Muscle of leg (tissue), 11 donors: ENCODE measurements around the gene PPIL6. TPM values are rescaled to one million over a fixed set of nuclear protein-coding genes. Genes with fewer than 3 reads are reported as not detected.
A peak's percentile ranks its signal among the peaks of the same experiment; 100 is the strongest.

Experiments used
- DNase-seq: peaks from one replicate; pipeline ENCODE4 v3.0.0; 2013
- H3K27ac ChIP-seq: one replicate; pipeline ENCODE4 v1.5.1; 2013; ENCODE audit warnings: mild to moderate bottlenecking, low read length, control low read depth
- H3K27me3 ChIP-seq: one replicate; pipeline ENCODE4 v1.6.1; 2013; ENCODE audit warnings: low read length; ENCODE audit not compliant: control insufficient read depth, insufficient read depth
- H3K36me3 ChIP-seq: one replicate; pipeline ENCODE4 v1.6.1; 2013; ENCODE audit warnings: low read length; ENCODE audit not compliant: control insufficient read depth, insufficient read depth
- H3K4me1 ChIP-seq: one replicate; pipeline ENCODE4 v1.6.1; 2013; ENCODE audit warnings: low read length; ENCODE audit not compliant: control insufficient read depth, insufficient read depth
- H3K4me3 ChIP-seq: one replicate; pipeline ENCODE4 v1.5.1; 2013; ENCODE audit warnings: low read length, control low read depth
- H3K9me3 ChIP-seq: replicated peaks from 2 replicates; pipeline ENCODE4 v1.6.1; 2013; ENCODE audit warnings: low read depth, low read length; ENCODE audit not compliant: control insufficient read depth
- WGBS: methylation state at CpG from one replicate; pipeline ENCODE4 v1.1.5; 2013; ENCODE audit warnings: missing lambda C conversion rate; ENCODE audit not compliant: insufficient coverage; 5-methylcytosine and 5-hydroxymethylcytosine counted together
- polyA plus RNA-seq, 8 donors: library from polyadenylated mRNA; unstranded; fragments of 120-200 nt; gene quantifications; one replicate each; pipeline versions ENCODE4 v1.2.1 to v1.2.3, GENCODE V29; 2013; ENCODE audit warnings: inconsistent platforms in 1 of 8, low replicate concordance in 1 of 8; ENCODE audit not compliant: insufficient read length in 8 of 8, insufficient read depth in 1 of 8
- total RNA-seq: library from RNA; stranded (reverse); fragments of 120-200 nt; gene quantifications from one replicate; pipeline ENCODE4 v1.2.4, GENCODE V29; 2013

Gene PPIL6
- total and polyA plus RNA-seq, 9 donors, result 4.9 to 7.4 (median 6.7) TPM

DNA sequence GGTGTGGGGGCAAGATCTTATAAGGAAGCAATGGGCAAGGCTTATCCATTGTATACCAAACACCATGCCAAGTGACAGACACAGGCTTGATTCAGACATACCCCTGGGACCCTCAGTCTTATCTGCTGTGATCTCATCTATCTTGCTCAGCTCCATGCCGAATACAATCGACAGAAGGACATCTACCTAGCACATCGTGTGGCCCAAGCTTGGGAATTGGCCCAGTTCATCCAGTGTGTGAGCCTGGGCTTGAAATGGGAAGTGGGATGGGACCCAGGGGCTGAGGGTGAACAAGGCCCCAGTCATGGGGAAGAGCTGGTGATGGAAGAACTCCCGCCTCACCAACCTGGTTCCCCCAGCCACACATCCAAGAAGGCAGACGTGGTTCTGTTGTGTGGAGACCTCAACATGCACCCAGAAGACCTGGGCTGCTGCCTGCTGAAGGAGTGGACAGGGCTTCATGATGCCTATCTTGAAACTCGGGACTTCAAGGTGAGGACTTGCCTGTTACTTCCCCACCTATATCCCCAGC is 2.0 kb upstream of the PPIL6 start:
- Histone ChIP-seq H3K4me1 (peaks cover 21% of the 10 kb centered on the region), H3K9me3 (no peaks in the 10 kb centered on the region), H3K36me3 (peaks cover 55% of the 10 kb centered on the region), H3K4me3 (no peak overlapping the region), H3K27me3 (no peaks in the 10 kb centered on the region), H3K27ac (no peak overlapping the region)
- DNase-seq, result no peak
- 100% methylated on average over 3 of the region's 6 CpGs for WGBS

DNA sequence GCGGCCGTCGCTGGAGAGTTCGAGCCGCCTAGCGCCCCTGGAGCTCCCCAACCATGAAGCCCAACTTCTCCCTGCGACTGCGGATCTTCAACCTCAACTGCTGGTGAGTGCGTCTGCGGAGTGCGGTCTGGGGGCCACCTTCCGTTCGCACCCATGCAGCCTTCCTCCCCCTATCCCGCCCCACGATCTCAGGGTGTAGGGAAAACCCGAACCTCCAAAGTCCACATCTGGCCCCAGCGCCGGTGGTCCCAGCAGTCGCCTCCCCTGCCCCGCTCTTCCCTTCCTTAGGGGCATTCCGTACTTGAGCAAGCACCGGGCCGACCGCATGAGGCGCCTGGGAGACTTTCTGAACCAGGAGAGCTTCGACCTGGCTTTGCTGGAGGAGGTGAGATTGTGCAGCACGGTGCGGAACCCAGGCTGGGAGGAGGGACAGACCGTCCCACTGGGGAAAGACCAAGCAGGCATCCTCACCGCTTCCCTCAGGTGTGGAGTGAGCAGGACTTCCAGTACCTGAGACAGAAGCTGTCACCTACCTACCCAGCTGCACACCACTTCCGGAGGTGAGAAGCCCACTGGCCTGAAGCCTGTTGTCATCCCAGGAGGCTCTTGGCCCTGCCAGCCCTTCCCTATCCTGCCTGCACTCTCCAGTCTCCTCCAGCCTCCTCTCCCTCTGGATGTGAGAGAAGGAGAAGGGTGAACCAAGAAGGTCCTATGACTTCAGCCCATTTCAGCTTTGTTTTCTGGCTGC is 815 bp upstream of the PPIL6 start:
- H3K27me3 ChIP-seq, result no peaks in the 10 kb centered on the region
- WGBS, result 0% methylated on average over 23 of the region's 31 CpGs
- H3K36me3 ChIP-seq, result peaks cover 43% of the 10 kb centered on the region
- peak overlapping the region; percentile 90 for H3K27ac ChIP-seq
- peak overlapping the region; percentile 90 for H3K4me3 ChIP-seq
- peak; percentile 71 for DNase-seq
- peaks cover 21% of the 10 kb centered on the region for H3K4me1 ChIP-seq
- H3K9me3 ChIP-seq, result no peaks in the 10 kb centered on the region

DNA sequence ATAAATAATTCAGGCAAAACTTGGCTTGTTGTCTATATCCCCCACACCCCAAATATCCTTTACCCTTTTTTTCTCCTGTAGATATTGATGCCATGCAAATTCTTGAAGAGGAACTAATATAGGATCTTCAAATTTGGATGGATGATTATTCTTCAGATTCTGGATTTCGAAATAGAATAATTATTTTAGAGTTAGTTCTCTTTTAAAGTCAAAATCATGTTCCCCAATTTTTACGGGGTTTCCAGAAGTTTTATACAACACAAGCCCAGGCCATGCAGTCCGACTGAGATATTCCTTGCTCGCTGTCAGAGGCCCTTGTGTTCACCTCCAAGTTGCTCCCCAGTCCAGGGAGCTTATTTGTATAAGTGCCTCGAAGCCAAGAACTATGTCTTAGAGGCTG is 4.4 kb downstream of the PPIL6 start:
- peaks cover 8% of the 10 kb centered on the region for H3K4me1 ChIP-seq
- H3K27me3 ChIP-seq, result no peaks in the 10 kb centered on the region
- no peaks in the 10 kb centered on the region for H3K36me3 ChIP-seq
- no peaks in the 10 kb centered on the region for H3K9me3 ChIP-seq
- no peak overlapping the region for H3K27ac ChIP-seq
- no peak for DNase-seq
- WGBS, result 100% methylated on average over 4 of the region's 5 CpGs
- H3K4me3 ChIP-seq, result no peak overlapping the region

DNA sequence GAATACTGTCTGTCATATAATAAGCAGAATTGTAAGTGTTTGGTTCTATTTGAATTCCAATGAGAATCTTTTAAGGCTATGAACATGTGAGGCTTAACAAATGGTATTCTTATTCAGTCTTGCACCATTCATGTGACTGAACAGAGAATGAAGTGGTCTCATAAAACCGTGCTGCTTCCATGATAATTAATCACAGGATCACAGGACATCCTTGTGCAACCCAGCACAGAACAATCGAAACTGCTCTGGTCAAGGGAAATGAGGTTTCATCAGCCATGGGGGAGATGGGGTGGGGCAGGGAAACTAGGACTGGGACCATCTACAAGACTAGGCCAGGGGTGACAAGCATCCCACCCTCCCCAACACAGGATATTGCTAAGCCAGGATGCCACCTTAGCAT is 6.0 kb downstream of the PPIL6 start:
- no peaks in the 10 kb centered on the region for H3K9me3 ChIP-seq
- peaks cover 7% of the 10 kb centered on the region for H3K4me1 ChIP-seq
- H3K36me3 ChIP-seq, result no peaks in the 10 kb centered on the region
- H3K4me3 ChIP-seq, result no peak overlapping the region
- no peaks in the 10 kb centered on the region for H3K27me3 ChIP-seq
- no peak overlapping the region for H3K27ac ChIP-seq
- WGBS, result no CpG with 5 or more reads among the region's 2 CpGs
- DNase-seq, result no peak

DNA sequence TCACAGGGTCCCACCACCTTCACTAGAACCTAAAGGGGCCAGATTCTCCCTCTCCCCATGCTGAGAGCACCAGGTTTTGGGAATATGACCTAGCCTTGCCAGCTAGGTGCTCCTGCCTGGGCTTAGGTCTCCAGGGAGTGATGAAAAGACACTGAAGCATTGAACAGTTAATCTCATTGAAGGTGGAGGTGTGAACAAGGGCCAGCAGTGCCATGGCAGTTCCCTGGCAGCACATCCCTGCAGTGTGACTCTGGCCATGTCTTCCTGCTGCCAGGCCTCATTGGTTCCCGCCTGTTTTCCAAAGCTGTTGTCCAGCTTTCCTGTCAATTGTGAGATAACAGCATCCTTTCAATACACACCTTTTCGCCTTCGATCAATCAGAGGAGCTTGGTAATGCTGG is 10.9 kb downstream of the PPIL6 start:
- no peaks in the 10 kb centered on the region for H3K27me3 ChIP-seq
- no peaks in the 10 kb centered on the region for H3K9me3 ChIP-seq
- H3K36me3 ChIP-seq, result no peaks in the 10 kb centered on the region
- no peak for DNase-seq
- H3K27ac ChIP-seq, result peak overlapping the region; percentile 87
- no peak overlapping the region for H3K4me3 ChIP-seq
- H3K4me1 ChIP-seq, result peaks cover 6% of the 10 kb centered on the region
- 95% methylated on average over 3 of the region's 3 CpGs for WGBS

DNA sequence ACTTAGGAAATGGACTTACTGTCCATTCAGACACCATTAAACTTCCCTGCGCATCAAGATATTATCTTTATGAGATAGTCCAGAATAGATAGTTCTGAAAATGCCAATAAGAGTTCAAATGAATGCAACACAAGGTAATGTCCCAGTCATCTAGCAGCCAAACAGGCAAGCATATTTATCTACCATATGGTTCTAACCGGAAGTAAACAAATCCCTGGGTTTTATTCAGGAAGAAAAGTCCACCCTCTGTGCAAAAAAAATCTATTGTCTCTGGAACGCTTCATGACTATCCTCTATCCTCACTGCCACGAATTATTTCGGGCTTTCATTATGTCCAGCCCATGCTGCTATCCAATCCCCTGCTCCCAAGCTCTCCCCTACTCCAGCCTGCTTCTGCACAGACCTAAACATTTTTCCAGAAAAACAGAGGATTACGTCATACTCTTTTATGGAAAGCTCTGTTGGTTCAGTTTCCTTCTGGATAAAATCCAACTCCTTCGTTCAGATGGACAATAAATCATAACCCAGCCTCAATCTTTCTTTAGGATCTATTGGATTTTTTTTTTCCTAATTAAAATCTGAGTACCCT is 11.4 kb downstream of the PPIL6 start:
- Histone ChIP-seq H3K27ac (peak overlapping the region; percentile 87), H3K4me3 (no peak overlapping the region), H3K4me1 (peaks cover 6% of the 10 kb centered on the region), H3K9me3 (no peaks in the 10 kb centered on the region), H3K27me3 (no peaks in the 10 kb centered on the region), H3K36me3 (no peaks in the 10 kb centered on the region)
- whole genome bisulfite sequencing, result 16% methylated on average over 3 of the region's 7 CpGs
- peak; percentile 96 for DNase-seq

DNA sequence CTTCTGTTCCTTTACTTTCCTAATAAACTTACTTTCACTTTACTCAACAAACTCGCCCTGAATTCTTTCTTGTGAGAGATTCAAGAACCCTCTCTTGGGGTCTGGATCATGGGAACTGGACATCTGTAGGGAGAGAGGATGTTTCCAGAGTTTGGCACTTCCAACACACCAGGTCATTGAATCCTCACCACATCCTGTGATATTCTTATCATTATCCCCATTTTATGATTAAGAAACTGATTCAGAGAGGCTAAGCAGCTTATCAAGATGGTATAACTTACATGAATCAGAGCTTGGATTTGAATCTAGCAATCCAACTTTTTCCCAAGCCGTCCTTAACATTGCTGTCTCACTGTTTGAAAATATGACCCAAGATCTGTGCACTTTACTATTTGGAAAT is 15.5 kb downstream of the PPIL6 start:
- no CpG with 5 or more reads among the region's 2 CpGs for WGBS
- no peak overlapping the region for H3K4me3 ChIP-seq
- no peaks in the 10 kb centered on the region for H3K9me3 ChIP-seq
- H3K36me3 ChIP-seq, result no peaks in the 10 kb centered on the region
- H3K4me1 ChIP-seq, result peaks cover 6% of the 10 kb centered on the region
- H3K27me3 ChIP-seq, result no peaks in the 10 kb centered on the region
- H3K27ac ChIP-seq, result no peak overlapping the region
- DNase-seq, result no peak

DNA sequence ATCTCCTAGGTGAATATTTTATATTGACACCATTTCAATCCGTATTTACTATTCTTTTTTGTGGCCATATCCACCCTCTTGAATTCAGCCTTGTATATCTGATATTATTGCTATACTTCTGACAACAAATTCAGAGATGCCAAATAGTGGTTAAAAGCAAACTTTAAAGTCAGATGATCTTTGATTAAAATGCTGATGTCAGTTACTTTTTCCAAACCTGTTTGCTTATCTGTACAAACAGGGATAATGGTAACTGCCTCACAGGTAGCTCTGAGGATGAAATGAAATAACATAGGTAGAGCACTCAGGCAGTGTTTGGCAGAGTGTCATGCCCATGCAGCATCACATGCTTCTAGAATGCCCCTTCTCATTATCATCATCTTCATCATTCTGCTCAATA is 19.2 kb downstream of the PPIL6 start:
- H3K27ac ChIP-seq, result no peak overlapping the region
- no CpG with 5 or more reads among the region's 1 CpG for WGBS
- no peak overlapping the region for H3K4me3 ChIP-seq
- no peaks in the 10 kb centered on the region for H3K27me3 ChIP-seq
- no peak for DNase-seq
- H3K36me3 ChIP-seq, result no peaks in the 10 kb centered on the region
- H3K4me1 ChIP-seq, result no peaks in the 10 kb centered on the region
- H3K9me3 ChIP-seq, result no peaks in the 10 kb centered on the region

DNA sequence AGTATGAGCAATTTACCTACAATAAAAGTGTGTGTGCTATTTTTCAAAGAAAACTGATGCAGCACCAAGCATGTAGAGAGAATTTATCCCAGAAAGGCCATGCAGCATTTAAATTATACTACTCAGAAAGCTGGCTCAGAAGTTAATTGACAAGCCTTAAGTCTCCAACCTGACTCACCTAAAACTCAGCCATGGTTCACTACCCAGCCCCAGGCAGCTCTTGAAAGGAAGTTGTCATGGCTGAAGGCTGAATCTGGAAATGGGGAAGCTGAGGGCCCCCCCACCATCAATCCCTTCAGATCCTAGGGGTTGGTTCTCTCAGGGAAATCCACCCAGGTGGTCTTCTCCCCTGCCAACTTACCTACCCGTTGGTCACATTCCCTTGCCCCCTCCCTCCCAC is 19.7 kb downstream of the PPIL6 start:
- 40% methylated on average over 1 of the region's 1 CpG for WGBS
- no peaks in the 10 kb centered on the region for H3K4me1 ChIP-seq
- DNase-seq, result no peak
- no peaks in the 10 kb centered on the region for H3K36me3 ChIP-seq
- no peak overlapping the region for H3K4me3 ChIP-seq
- no peak overlapping the region for H3K27ac ChIP-seq
- H3K9me3 ChIP-seq, result no peaks in the 10 kb centered on the region
- H3K27me3 ChIP-seq, result no peaks in the 10 kb centered on the region

DNA sequence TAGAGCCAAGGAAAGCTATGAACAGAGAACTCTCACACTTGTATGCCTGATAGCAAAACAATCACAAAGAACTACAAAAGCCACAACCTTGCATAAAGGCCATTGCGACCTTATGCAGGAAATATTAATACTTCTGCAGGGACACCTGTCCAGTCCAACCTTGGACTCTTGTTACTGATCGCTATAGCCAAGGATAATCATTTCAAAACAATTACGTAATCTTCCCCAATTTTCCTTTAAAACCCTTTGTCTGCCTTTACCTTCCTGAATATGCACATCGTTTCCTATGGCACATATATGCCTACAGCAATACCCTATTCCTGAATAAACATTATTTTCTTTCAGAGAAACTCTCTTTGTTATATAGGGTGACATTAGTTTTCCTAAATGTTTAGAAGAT is 22.8 kb downstream of the PPIL6 start:
- Histone ChIP-seq H3K36me3 (no peaks in the 10 kb centered on the region), H3K27ac (no peak overlapping the region), H3K4me1 (no peaks in the 10 kb centered on the region), H3K27me3 (no peaks in the 10 kb centered on the region), H3K9me3 (no peaks in the 10 kb centered on the region), H3K4me3 (no peak overlapping the region)
- no peak for DNase-seq
- WGBS, result 89% methylated on average over 4 of the region's 4 CpGs
